ENCODE measurements around the gene PRKCE. TPM values are rescaled to one million over a fixed set of nuclear protein-coding genes. Genes with fewer than 3 reads are reported as not detected.

The PRKCE gene
- total and polyA plus RNA-seq, 2 experiments from 2014 or later = 0.94 to 1.2 TPM

DNA sequence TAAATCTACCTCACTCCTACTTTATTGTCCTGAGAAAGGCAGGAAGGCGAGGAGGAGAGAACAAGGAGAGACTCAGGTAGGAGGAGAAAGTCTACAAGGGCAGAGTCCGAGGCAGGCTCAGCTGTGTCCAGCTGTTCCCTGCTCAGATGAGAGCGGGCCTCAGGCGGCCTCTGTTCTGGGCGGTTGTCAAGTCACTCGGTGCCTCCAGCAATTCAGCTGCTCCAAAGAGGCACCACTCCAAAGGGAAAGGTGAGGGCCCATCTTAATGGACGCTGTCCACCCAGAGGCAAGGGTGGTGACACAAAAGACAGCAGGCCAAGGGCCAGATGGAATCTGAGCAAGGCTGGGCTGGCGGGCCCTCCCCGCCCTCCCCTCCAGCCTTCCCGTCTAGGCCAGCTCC lies 544.3 kb downstream of the PRKCE start:
- TF ChIP-seq, protein P1, sequence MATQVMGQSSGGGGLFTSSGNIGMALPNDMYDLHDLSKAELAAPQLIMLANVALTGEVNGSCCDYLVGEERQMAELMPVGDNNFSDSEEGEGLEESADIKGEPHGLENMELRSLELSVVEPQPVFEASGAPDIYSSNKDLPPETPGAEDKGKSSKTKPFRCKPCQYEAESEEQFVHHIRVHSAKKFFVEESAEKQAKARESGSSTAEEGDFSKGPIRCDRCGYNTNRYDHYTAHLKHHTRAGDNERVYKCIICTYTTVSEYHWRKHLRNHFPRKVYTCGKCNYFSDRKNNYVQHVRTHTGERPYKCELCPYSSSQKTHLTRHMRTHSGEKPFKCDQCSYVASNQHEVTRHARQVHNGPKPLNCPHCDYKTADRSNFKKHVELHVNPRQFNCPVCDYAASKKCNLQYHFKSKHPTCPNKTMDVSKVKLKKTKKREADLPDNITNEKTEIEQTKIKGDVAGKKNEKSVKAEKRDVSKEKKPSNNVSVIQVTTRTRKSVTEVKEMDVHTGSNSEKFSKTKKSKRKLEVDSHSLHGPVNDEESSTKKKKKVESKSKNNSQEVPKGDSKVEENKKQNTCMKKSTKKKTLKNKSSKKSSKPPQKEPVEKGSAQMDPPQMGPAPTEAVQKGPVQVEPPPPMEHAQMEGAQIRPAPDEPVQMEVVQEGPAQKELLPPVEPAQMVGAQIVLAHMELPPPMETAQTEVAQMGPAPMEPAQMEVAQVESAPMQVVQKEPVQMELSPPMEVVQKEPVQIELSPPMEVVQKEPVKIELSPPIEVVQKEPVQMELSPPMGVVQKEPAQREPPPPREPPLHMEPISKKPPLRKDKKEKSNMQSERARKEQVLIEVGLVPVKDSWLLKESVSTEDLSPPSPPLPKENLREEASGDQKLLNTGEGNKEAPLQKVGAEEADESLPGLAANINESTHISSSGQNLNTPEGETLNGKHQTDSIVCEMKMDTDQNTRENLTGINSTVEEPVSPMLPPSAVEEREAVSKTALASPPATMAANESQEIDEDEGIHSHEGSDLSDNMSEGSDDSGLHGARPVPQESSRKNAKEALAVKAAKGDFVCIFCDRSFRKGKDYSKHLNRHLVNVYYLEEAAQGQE (IDR thresholded peaks at IDR 0.05; ENCODE audit: unreplicated experiment) = no peak
- TF ChIP-seq EZH2 (IDR thresholded peaks at IDR 0.05; ENCODE audit: low read depth, unreplicated experiment) (no peak), STAT1 (IDR thresholded peaks at IDR 0.05; ENCODE audit: unreplicated experiment) (no peak), NANOG (IDR thresholded peaks at IDR 0.05; ENCODE audit: borderline replicate concordance) (no peak), ZNF331 (CRISPR knock-in tag; IDR thresholded peaks at IDR 0.05; ENCODE audit: low read depth) (no peak), EZH2phosphoT487 (IDR thresholded peaks at IDR 0.05; ENCODE audit: unreplicated experiment) (no peak), CREB1 (CRISPR knock-in tag; IDR thresholded peaks at IDR 0.05; ENCODE audit: low read depth) (no peak), ZNF114 (CRISPR knock-in tag; IDR thresholded peaks at IDR 0.05) (no peak), POLR2AphosphoS5 (IDR thresholded peaks at IDR 0.05; ENCODE audit: low read depth) (no peak), JUNB (IDR thresholded peaks at IDR 0.05; ENCODE audit: unreplicated experiment) (no peak)
- TF ChIP-seq, protein P2, sequence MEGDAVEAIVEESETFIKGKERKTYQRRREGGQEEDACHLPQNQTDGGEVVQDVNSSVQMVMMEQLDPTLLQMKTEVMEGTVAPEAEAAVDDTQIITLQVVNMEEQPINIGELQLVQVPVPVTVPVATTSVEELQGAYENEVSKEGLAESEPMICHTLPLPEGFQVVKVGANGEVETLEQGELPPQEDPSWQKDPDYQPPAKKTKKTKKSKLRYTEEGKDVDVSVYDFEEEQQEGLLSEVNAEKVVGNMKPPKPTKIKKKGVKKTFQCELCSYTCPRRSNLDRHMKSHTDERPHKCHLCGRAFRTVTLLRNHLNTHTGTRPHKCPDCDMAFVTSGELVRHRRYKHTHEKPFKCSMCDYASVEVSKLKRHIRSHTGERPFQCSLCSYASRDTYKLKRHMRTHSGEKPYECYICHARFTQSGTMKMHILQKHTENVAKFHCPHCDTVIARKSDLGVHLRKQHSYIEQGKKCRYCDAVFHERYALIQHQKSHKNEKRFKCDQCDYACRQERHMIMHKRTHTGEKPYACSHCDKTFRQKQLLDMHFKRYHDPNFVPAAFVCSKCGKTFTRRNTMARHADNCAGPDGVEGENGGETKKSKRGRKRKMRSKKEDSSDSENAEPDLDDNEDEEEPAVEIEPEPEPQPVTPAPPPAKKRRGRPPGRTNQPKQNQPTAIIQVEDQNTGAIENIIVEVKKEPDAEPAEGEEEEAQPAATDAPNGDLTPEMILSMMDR (conservative IDR thresholded peaks at IDR 0.05; ENCODE audit: low read depth in 2 of 2) = no peak
- TF ChIP-seq, protein P3, sequence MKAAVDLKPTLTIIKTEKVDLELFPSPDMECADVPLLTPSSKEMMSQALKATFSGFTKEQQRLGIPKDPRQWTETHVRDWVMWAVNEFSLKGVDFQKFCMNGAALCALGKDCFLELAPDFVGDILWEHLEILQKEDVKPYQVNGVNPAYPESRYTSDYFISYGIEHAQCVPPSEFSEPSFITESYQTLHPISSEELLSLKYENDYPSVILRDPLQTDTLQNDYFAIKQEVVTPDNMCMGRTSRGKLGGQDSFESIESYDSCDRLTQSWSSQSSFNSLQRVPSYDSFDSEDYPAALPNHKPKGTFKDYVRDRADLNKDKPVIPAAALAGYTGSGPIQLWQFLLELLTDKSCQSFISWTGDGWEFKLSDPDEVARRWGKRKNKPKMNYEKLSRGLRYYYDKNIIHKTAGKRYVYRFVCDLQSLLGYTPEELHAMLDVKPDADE (IDR thresholded peaks at IDR 0.05) = no peak
- TF ChIP-seq, protein P4, sequence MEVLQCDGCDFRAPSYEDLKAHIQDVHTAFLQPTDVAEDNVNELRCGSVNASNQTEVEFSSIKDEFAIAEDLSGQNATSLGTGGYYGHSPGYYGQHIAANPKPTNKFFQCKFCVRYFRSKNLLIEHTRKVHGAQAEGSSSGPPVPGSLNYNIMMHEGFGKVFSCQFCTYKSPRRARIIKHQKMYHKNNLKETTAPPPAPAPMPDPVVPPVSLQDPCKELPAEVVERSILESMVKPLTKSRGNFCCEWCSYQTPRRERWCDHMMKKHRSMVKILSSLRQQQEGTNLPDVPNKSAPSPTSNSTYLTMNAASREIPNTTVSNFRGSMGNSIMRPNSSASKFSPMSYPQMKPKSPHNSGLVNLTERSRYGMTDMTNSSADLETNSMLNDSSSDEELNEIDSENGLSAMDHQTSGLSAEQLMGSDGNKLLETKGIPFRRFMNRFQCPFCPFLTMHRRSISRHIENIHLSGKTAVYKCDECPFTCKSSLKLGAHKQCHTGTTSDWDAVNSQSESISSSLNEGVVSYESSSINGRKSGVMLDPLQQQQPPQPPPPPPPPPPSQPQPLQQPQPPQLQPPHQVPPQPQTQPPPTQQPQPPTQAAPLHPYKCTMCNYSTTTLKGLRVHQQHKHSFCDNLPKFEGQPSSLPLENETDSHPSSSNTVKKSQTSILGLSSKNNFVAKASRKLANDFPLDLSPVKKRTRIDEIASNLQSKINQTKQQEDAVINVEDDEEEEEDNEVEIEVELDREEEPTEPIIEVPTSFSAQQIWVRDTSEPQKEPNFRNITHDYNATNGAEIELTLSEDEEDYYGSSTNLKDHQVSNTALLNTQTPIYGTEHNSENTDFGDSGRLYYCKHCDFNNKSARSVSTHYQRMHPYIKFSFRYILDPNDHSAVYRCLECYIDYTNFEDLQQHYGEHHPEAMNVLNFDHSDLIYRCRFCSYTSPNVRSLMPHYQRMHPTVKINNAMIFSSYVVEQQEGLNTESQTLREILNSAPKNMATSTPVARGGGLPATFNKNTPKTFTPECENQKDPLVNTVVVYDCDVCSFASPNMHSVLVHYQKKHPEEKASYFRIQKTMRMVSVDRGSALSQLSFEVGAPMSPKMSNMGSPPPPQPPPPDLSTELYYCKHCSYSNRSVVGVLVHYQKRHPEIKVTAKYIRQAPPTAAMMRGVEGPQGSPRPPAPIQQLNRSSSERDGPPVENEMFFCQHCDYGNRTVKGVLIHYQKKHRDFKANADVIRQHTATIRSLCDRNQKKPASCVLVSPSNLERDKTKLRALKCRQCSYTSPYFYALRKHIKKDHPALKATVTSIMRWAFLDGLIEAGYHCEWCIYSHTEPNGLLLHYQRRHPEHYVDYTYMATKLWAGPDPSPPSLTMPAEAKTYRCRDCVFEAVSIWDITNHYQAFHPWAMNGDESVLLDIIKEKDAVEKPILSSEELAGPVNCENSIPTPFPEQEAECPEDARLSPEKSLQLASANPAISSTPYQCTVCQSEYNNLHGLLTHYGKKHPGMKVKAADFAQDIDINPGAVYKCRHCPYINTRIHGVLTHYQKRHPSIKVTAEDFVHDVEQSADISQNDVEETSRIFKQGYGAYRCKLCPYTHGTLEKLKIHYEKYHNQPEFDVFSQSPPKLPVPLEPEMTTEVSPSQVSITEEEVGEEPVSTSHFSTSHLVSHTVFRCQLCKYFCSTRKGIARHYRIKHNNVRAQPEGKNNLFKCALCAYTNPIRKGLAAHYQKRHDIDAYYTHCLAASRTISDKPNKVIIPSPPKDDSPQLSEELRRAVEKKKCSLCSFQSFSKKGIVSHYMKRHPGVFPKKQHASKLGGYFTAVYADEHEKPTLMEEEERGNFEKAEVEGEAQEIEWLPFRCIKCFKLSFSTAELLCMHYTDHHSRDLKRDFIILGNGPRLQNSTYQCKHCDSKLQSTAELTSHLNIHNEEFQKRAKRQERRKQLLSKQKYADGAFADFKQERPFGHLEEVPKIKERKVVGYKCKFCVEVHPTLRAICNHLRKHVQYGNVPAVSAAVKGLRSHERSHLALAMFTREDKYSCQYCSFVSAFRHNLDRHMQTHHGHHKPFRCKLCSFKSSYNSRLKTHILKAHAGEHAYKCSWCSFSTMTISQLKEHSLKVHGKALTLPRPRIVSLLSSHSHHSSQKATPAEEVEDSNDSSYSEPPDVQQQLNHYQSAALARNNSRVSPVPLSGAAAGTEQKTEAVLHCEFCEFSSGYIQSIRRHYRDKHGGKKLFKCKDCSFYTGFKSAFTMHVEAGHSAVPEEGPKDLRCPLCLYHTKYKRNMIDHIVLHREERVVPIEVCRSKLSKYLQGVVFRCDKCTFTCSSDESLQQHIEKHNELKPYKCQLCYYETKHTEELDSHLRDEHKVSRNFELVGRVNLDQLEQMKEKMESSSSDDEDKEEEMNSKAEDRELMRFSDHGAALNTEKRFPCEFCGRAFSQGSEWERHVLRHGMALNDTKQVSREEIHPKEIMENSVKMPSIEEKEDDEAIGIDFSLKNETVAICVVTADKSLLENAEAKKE (CRISPR knock-in tag; IDR thresholded peaks at IDR 0.05) = no peak
- Mint-ChIP-seq H3K27ac (no peak overlapping the region), H3K9me3 (no peaks in the 10 kb centered on the region; the same call in 2 of the 3 replicates), H3K36me3 (ENCODE audit: low read depth) (no peaks in the 10 kb centered on the region), H3K4me1 (no peaks in the 10 kb centered on the region), H3K27me3 (ENCODE audit: insufficient read depth, low read depth, poor library complexity) (peaks cover 7% of the 10 kb centered on the region), H3K4me3 (no peak overlapping the region)
- no peaks in the 10 kb centered on the region for H3K27me3 ChIP-seq (ENCODE audit: insufficient read depth)
- no peak overlapping the region for H3K27ac ChIP-seq (ENCODE audit: low read depth)
- no peaks in the 10 kb centered on the region for H3K36me3 ChIP-seq (ENCODE audit: insufficient read depth)
- no peaks in the 10 kb centered on the region; the same call in 1 of the 2 replicates for H3K9me2 ChIP-seq (ENCODE audit: insufficient read depth)
- no peaks in the 10 kb centered on the region for H4K20me1 ChIP-seq (replicated peaks; ENCODE audit: insufficient read depth)
- H3F3A ChIP-seq (replicated peaks; ENCODE audit: low read depth) = no peaks in the 10 kb centered on the region
- ATAC-seq (no peak), DNase-seq (ENCODE audit: low spot score) (no peak)
- no peak overlapping the region for H3K4me2 ChIP-seq
- H2AFZ ChIP-seq = no peak overlapping the region
- H3K4me1 ChIP-seq (ENCODE audit: insufficient read depth) = no peaks in the 10 kb centered on the region
- no peaks in the 10 kb centered on the region for H3K79me2 ChIP-seq (replicated peaks; ENCODE audit: insufficient read depth)
- no peak overlapping the region for H3K4me3 ChIP-seq
